ENCODE results near the gene STAU1. TPM values are rescaled to one million over a fixed set of nuclear protein-coding genes. Genes with fewer than 3 reads are reported as not detected.

STAU1 gene
- total RNA-seq, 1 donor from 2014 or later = 59.3 TPM

DNA sequence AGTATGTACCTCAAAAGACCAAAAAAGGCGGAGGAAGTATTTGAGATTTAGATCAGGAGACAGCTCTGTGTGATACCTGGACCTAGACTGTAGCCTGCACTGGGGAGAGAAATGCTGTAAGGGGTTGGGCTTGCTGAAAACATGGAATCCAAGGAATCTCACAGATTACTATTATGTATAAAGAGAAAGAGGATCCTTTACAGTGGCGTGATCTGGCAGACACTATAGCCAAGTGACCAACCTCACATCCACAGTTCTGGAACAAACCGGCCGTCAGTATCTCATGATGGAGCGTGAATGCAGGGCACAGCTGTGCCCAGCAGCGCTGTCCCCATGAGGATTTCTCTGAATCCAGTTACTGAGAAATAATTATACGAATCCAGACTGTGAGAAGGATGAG is 43.3 kb upstream of the STAU1 start:
- Histone ChIP-seq H3K36me3 (peaks cover 80 to 86% of the 10 kb centered on the region in 2 donors), H3K9me3 (no peaks in the 10 kb centered on the region), H3K4me3 (no peak overlapping the region), H3K27ac (no peak overlapping the region), H3K27me3 (no peaks in the 10 kb centered on the region), H3K4me1 (no peaks in the 10 kb centered on the region)
- DNase-seq (ENCODE audit: low spot score in 2 of 2) = no peak
- intact Hi-C loops (cut with DNase I) = no loop called here
- TF ChIP-seq CTCF (IDR thresholded peaks at IDR 0.05) = no peak

DNA sequence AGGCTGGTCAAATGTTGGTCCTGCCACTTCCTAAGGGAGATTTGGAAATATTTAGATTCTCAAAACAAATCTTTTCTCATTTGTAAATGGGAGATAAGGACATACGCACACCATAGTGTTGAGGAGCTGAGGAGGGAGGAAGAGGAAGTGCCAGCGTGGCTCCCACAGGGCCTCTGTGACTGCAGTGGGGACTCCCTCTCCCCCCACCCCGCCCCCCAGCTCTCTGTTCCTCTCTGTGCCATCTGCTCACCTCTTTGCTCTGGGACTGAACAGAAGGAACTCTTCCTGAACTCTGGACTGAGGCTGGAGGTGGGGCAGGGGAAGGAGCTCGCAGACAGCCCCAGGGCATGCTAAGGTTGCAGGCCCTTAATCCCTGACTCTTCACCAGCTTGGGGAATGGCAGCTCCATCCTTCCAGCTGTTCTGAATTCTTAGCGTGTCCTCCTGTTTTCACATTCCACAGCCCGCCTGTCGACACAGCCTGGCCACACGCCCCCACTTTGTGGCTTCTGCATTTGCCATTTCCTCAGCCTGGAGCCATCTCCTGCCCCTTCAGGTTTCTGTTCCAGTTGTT is 42.5 kb upstream of the STAU1 start:
- Histone ChIP-seq H3K27ac (no peak overlapping the region), H3K4me3 (no peak overlapping the region), H3K36me3 (peaks cover 82 to 87% of the 10 kb centered on the region in 2 donors), H3K9me3 (no peaks in the 10 kb centered on the region), H3K27me3 (no peaks in the 10 kb centered on the region), H3K4me1 (no peaks in the 10 kb centered on the region)
- no peak for TF ChIP-seq CTCF (IDR thresholded peaks at IDR 0.05)
- intact Hi-C loops (cut with DNase I) = no loop called here
- DNase-seq (ENCODE audit: low spot score in 2 of 2) = no peak

- DNase-seq (ENCODE audit: low spot score in 2 of 2) = no peak
- Histone ChIP-seq H3K4me3 (no peak overlapping the region), H3K27me3 (no peaks in the 10 kb centered on the region), H3K36me3 (peaks cover 85 to 86% of the 10 kb centered on the region in 2 donors), H3K27ac (no peak overlapping the region), H3K4me1 (no peaks in the 10 kb centered on the region), H3K9me3 (no peaks in the 10 kb centered on the region)
- TF ChIP-seq CTCF (IDR thresholded peaks at IDR 0.05) = no peak
- intact Hi-C loops (cut with DNase I) = no loop called here
Measured at GRCh38 chr20:49230021-49230420, 41.9 kb upstream of the STAU1 start.

DNA sequence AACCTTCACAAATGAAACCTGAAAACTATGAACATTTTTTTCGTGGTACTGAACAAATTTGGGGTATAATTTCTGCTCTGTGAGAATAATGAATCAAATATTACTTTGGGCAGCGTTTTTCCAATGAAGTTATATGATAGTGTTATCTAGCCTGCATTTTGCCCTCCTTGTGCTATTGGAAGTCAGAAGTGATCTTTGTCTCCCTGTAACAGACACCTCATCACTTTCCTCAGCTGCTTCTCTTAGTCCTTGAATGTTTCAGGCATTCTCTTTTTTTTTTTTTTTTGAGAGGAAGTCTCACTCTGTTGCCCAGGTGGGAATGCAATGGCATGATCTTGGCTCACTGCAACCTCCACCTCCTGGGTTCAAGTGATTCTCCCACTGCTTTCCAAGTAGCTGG is 41.2 kb upstream of the STAU1 start:
- H3K4me1 ChIP-seq = no peaks in the 10 kb centered on the region
- H3K9me3 ChIP-seq = no peaks in the 10 kb centered on the region
- no peak overlapping the region for H3K4me3 ChIP-seq
- H3K36me3 ChIP-seq = peaks cover 85 to 86% of the 10 kb centered on the region in 2 donors
- H3K27me3 ChIP-seq = no peaks in the 10 kb centered on the region
- H3K27ac ChIP-seq = no peak overlapping the region
- intact Hi-C loops (cut with DNase I) = no loop called here
- DNase-seq (ENCODE audit: low spot score in 2 of 2) = no peak
- TF ChIP-seq CTCF (IDR thresholded peaks at IDR 0.05) = no peak

DNA sequence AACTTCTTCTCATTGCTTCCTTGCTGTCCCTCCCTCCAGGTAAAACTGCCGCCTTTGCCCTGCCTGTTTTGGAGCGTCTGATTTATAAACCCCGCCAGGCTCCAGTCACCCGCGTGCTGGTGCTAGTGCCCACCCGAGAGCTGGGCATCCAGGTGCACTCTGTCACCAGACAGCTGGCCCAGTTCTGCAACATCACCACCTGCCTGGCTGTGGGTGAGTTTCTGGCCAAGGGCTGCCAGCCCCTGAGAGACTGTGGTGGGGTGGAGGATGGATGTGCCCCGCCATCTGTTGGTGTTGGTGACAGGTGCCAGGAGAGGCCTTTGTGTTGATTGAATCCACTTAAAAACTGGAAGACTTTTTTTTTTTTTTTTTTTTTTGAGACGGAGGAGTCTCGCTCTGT is 40.5 kb upstream of the STAU1 start:
- intact Hi-C loops (cut with DNase I) = no loop called here
- Histone ChIP-seq H3K27me3 (no peaks in the 10 kb centered on the region), H3K4me1 (no peaks in the 10 kb centered on the region), H3K9me3 (no peaks in the 10 kb centered on the region), H3K36me3 (peaks cover 85 to 87% of the 10 kb centered on the region in 2 donors), H3K27ac (no peak overlapping the region), H3K4me3 (no peak overlapping the region)
- DNase-seq (ENCODE audit: low spot score in 2 of 2) = no peak
- TF ChIP-seq CTCF (IDR thresholded peaks at IDR 0.05) = no peak

DNA sequence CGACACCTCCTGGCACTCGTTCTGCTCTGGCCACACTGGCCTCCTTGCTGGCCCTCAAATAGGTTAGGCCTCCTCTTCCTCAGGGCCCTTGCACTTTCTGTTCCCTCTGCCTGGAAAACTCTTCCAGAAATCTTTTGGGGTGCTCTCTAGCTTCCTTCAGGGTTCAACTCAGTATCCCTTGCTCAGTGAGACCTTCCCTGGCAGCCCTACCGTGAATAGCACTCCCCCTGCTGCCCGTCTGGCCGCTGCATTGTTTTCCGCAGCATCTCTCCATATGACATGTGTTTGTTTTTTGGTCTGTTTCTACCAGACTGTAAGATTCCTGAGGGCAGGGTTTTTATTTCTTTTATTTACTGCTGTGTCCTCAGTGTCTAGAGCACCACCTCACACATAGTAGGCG is 37.8 kb upstream of the STAU1 start:
- no peak overlapping the region for H3K4me3 ChIP-seq
- peaks cover 84 to 87% of the 10 kb centered on the region in 2 donors for H3K36me3 ChIP-seq
- no peak for DNase-seq (ENCODE audit: low spot score in 2 of 2)
- no peaks in the 10 kb centered on the region for H3K4me1 ChIP-seq
- no peak overlapping the region for H3K27ac ChIP-seq
- no peak for TF ChIP-seq CTCF (IDR thresholded peaks at IDR 0.05)
- H3K27me3 ChIP-seq = no peaks in the 10 kb centered on the region
- H3K9me3 ChIP-seq = no peaks in the 10 kb centered on the region
- intact Hi-C loops (cut with DNase I) = no loop called here

Data from ascending aorta (tissue), 2 donors.